ENCODE data around the gene RDX.

RDX gene

GRCh38 chr11:110272919-110273318 lies 23.5 kb downstream of the RDX start:
- Histone ChIP-seq H3K4me1 (ENCODE audit: insufficient read depth, low read length) (no peaks in the 10 kb centered on the region), H4K20me1 (ENCODE audit: insufficient read depth, low read length) (no peaks in the 10 kb centered on the region), H3K4me3 (ENCODE audit: low read depth in 1 of 2, low read length in 2 of 2) (no peak overlapping the region), H3K36me3 (ENCODE audit: insufficient read depth, low read length) (no peaks in the 10 kb centered on the region), H3K4me2 (ENCODE audit: insufficient read depth, low read length) (no peak overlapping the region), H3K9me3 (ENCODE audit: insufficient read depth, low read length, severe bottlenecking) (no peaks in the 10 kb centered on the region), H3K79me2 (ENCODE audit: insufficient read depth, low read length) (no peaks in the 10 kb centered on the region), H3K9ac (ENCODE audit: low read depth, low read length) (no peak overlapping the region), H3K27ac (ENCODE audit: low read length) (no peak overlapping the region), H3K27me3 (ENCODE audit: insufficient read depth, low read length, poor library complexity) (no peaks in the 10 kb centered on the region), H2AFZ (ENCODE audit: low read depth, low read length) (no peak overlapping the region)
- no peak for ATAC-seq (ENCODE audit: insufficient read depth, low read depth)
- no peak for DNase-seq
- TF ChIP-seq EZH2 (IDR thresholded peaks at IDR 0.05; ENCODE audit: borderline replicate concordance, low read depth, low read length, severe bottlenecking), result no peak
- TF ChIP-seq, protein P1, sequence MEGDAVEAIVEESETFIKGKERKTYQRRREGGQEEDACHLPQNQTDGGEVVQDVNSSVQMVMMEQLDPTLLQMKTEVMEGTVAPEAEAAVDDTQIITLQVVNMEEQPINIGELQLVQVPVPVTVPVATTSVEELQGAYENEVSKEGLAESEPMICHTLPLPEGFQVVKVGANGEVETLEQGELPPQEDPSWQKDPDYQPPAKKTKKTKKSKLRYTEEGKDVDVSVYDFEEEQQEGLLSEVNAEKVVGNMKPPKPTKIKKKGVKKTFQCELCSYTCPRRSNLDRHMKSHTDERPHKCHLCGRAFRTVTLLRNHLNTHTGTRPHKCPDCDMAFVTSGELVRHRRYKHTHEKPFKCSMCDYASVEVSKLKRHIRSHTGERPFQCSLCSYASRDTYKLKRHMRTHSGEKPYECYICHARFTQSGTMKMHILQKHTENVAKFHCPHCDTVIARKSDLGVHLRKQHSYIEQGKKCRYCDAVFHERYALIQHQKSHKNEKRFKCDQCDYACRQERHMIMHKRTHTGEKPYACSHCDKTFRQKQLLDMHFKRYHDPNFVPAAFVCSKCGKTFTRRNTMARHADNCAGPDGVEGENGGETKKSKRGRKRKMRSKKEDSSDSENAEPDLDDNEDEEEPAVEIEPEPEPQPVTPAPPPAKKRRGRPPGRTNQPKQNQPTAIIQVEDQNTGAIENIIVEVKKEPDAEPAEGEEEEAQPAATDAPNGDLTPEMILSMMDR (IDR thresholded peaks at IDR 0.05; ENCODE audit: borderline replicate concordance, extremely low read depth, low read length, poor library complexity, severe bottlenecking), result no peak

DNA sequence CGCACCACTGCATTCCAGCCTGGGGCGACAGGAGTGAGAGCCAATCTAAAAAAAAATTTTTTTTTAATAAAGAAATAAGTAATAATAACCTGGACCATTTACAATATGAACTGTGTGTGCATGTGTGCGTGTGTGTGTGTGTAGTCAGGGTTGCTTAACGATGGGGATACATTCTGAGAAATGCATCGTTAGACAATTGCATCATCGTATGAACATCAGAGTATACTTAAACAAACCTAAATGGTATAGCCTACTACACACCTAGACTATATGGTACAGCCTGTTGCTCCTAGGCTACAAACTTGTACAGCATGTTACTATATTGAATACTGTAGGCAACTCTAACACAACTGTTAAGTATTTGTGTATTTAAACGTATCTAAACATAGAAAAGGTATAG lies 26.4 kb downstream of the RDX start:
- Histone ChIP-seq H3K79me2 (ENCODE audit: insufficient read depth, low read length) (no peaks in the 10 kb centered on the region), H3K27ac (ENCODE audit: low read length) (no peak overlapping the region), H3K4me3 (ENCODE audit: low read depth in 1 of 2, low read length in 2 of 2) (no peak overlapping the region), H4K20me1 (ENCODE audit: insufficient read depth, low read length) (no peaks in the 10 kb centered on the region), H3K36me3 (ENCODE audit: insufficient read depth, low read length) (no peaks in the 10 kb centered on the region), H3K27me3 (ENCODE audit: insufficient read depth, low read length, poor library complexity) (no peaks in the 10 kb centered on the region), H3K4me2 (ENCODE audit: insufficient read depth, low read length) (no peak overlapping the region), H2AFZ (ENCODE audit: low read depth, low read length) (no peak overlapping the region), H3K9me3 (ENCODE audit: insufficient read depth, low read length, severe bottlenecking) (no peaks in the 10 kb centered on the region), H3K4me1 (ENCODE audit: insufficient read depth, low read length) (no peaks in the 10 kb centered on the region), H3K9ac (ENCODE audit: low read depth, low read length) (no peak overlapping the region)
- ATAC-seq (ENCODE audit: insufficient read depth, low read depth) (no peak), DNase-seq (no peak)
- TF ChIP-seq EZH2 (IDR thresholded peaks at IDR 0.05; ENCODE audit: borderline replicate concordance, low read depth, low read length, severe bottlenecking), result no peak
- TF ChIP-seq, protein P1 (IDR thresholded peaks at IDR 0.05; ENCODE audit: borderline replicate concordance, extremely low read depth, low read length, poor library complexity, severe bottlenecking), result no peak

DNA sequence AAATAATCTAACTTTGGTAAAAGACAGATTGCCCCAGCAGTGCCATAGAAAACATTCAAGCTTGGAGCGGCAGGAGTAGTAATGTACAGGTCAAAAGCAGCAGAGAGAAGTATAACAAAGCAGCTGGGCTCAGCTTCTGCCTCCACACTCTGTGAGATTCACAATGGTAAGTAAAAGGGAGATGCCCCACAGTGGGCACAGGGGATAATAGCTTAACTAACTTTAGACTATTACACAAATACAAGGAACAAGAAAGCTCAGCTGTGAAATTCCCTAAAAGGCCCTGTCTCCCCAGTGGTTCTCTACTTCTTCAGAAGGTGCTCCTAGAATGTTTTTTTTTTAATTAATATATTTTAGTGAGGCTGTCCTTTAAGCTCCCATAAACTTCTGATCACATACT lies 28.0 kb downstream of the RDX start:
- TF ChIP-seq, protein P1 (IDR thresholded peaks at IDR 0.05; ENCODE audit: borderline replicate concordance, extremely low read depth, low read length, poor library complexity, severe bottlenecking), result no peak
- no peak for TF ChIP-seq EZH2 (IDR thresholded peaks at IDR 0.05; ENCODE audit: borderline replicate concordance, low read depth, low read length, severe bottlenecking)
- H3K27me3 ChIP-seq (ENCODE audit: insufficient read depth, low read length, poor library complexity), result no peaks in the 10 kb centered on the region
- H3K4me1 ChIP-seq (ENCODE audit: insufficient read depth, low read length), result no peaks in the 10 kb centered on the region
- no peak overlapping the region for H3K27ac ChIP-seq (ENCODE audit: low read length)
- no peaks in the 10 kb centered on the region for H3K36me3 ChIP-seq (ENCODE audit: insufficient read depth, low read length)
- no peak overlapping the region for H2AFZ ChIP-seq (ENCODE audit: low read depth, low read length)
- H3K9ac ChIP-seq (ENCODE audit: low read depth, low read length), result no peak overlapping the region
- H3K79me2 ChIP-seq (ENCODE audit: insufficient read depth, low read length), result no peaks in the 10 kb centered on the region
- no peak overlapping the region for H3K4me3 ChIP-seq (ENCODE audit: low read depth in 1 of 2, low read length in 2 of 2)
- H4K20me1 ChIP-seq (ENCODE audit: insufficient read depth, low read length), result no peaks in the 10 kb centered on the region
- no peak for DNase-seq
- no peak overlapping the region for H3K4me2 ChIP-seq (ENCODE audit: insufficient read depth, low read length)
- no peak for ATAC-seq (ENCODE audit: insufficient read depth, low read depth)
- no peaks in the 10 kb centered on the region for H3K9me3 ChIP-seq (ENCODE audit: insufficient read depth, low read length, severe bottlenecking)

- DNase-seq (no peak), ATAC-seq (ENCODE audit: insufficient read depth, low read depth) (no peak)
- Histone ChIP-seq H3K9ac (ENCODE audit: low read depth, low read length) (no peak overlapping the region), H2AFZ (ENCODE audit: low read depth, low read length) (no peak overlapping the region), H3K4me2 (ENCODE audit: insufficient read depth, low read length) (no peak overlapping the region), H3K4me3 (ENCODE audit: low read depth in 1 of 2, low read length in 2 of 2) (no peak overlapping the region), H3K4me1 (ENCODE audit: insufficient read depth, low read length) (no peaks in the 10 kb centered on the region), H3K27me3 (ENCODE audit: insufficient read depth, low read length, poor library complexity) (no peaks in the 10 kb centered on the region), H3K27ac (ENCODE audit: low read length) (no peak overlapping the region), H3K9me3 (ENCODE audit: insufficient read depth, low read length, severe bottlenecking) (no peaks in the 10 kb centered on the region), H3K79me2 (ENCODE audit: insufficient read depth, low read length) (no peaks in the 10 kb centered on the region), H3K36me3 (ENCODE audit: insufficient read depth, low read length) (no peaks in the 10 kb centered on the region), H4K20me1 (ENCODE audit: insufficient read depth, low read length) (no peaks in the 10 kb centered on the region)
- no peak for TF ChIP-seq EZH2 (IDR thresholded peaks at IDR 0.05; ENCODE audit: borderline replicate concordance, low read depth, low read length, severe bottlenecking)
- TF ChIP-seq, protein P1 (IDR thresholded peaks at IDR 0.05; ENCODE audit: borderline replicate concordance, extremely low read depth, low read length, poor library complexity, severe bottlenecking), result no peak
Observed at GRCh38 chr11:110262072-110262403, 34.4 kb downstream of the RDX start.

Data from DND-41 (cell line).